Activated T-helper 17 cell treated with anti-CD3 and anti-CD28 coated beads, Interleukin-2, amount 50 U/mL, for 72 hours (primary cell): ENCODE data around the gene ANKHD1. TPM values are rescaled to one million over a fixed set of nuclear protein-coding genes. Genes with fewer than 3 reads are reported as not detected.
A peak's percentile ranks its signal among the peaks of the same experiment; 100 is the strongest.
"Not testable (repeated sequence)": the region's sequence is repeated elsewhere in the genome, so short reads cannot be mapped to it uniquely, and the experiment has no call there.

Experiments
- ATAC-seq: fragments of 150-1000 bp; cut with Tn5 transposase; replicated peaks from 2 replicates; pipeline ENCODE4 v1.10.0; 2021; ENCODE audit warnings: mild to moderate bottlenecking, moderate library complexity
- H3K27ac Mint-ChIP-seq: one replicate; pipeline ENCODE4 v1.8.0; 2022; ENCODE audit warnings: mixed read lengths
- H3K27me3 Mint-ChIP-seq: one replicate; pipeline ENCODE4 v1.8.0; 2022; ENCODE audit warnings: mixed read lengths
- H3K36me3 Mint-ChIP-seq: one replicate; pipeline ENCODE4 v1.8.0; 2022; ENCODE audit warnings: low read depth, mild to moderate bottlenecking, mixed read lengths
- H3K4me1 Mint-ChIP-seq: one replicate; pipeline ENCODE4 v1.8.0; 2022; ENCODE audit warnings: mixed read lengths
- H3K4me3 Mint-ChIP-seq: one replicate; pipeline ENCODE4 v1.8.0; 2022; ENCODE audit warnings: mild to moderate bottlenecking, mixed read lengths
- H3K9me3 Mint-ChIP-seq: one replicate; pipeline ENCODE4 v1.8.0; 2022; ENCODE audit warnings: mixed read lengths
- total RNA-seq, 2 donors: library from RNA; stranded (reverse); gene quantifications; one replicate each; pipeline ENCODE4 v1.2.3, GENCODE V29; 2022

The ANKHD1 gene
- total RNA-seq, 2 donors from 2014 or later: 94.5 to 119 TPM

GRCh38 chr5:140427726-140428125, 26.1 kb downstream of the ANKHD1 start:
- peaks cover 18% of the 10 kb centered on the region for H3K36me3 Mint-ChIP-seq
- not testable (repeated sequence) for ATAC-seq, H3K27me3 Mint-ChIP-seq, H3K27ac Mint-ChIP-seq, H3K4me3 Mint-ChIP-seq, H3K9me3 Mint-ChIP-seq
- H3K4me1 Mint-ChIP-seq: peaks cover 25% of the 10 kb centered on the region

GRCh38 chr5:140429724-140430123, 28.1 kb downstream of the ANKHD1 start:
- no peak for ATAC-seq
- H3K9me3 Mint-ChIP-seq: no peaks in the 10 kb centered on the region
- H3K36me3 Mint-ChIP-seq: peaks cover 11% of the 10 kb centered on the region
- H3K4me1 Mint-ChIP-seq: peaks cover 19% of the 10 kb centered on the region
- H3K27me3 Mint-ChIP-seq: no peaks in the 10 kb centered on the region
- no peak overlapping the region for H3K4me3 Mint-ChIP-seq
- no peak overlapping the region for H3K27ac Mint-ChIP-seq

GRCh38 chr5:140432212-140432611, 30.6 kb downstream of the ANKHD1 start:
- no peaks in the 10 kb centered on the region for H3K27me3 Mint-ChIP-seq
- peaks cover 15% of the 10 kb centered on the region for H3K4me1 Mint-ChIP-seq
- no peak overlapping the region for H3K4me3 Mint-ChIP-seq
- no peaks in the 10 kb centered on the region for H3K9me3 Mint-ChIP-seq
- H3K27ac Mint-ChIP-seq: peak overlapping the region; percentile 25
- peaks cover 34% of the 10 kb centered on the region for H3K36me3 Mint-ChIP-seq
- no peak for ATAC-seq

- Mint-ChIP-seq H3K27ac (no peak overlapping the region), H3K4me3 (no peak overlapping the region), H3K4me1 (peaks cover 15% of the 10 kb centered on the region), H3K9me3 (no peaks in the 10 kb centered on the region), H3K36me3 (peaks cover 41% of the 10 kb centered on the region), H3K27me3 (no peaks in the 10 kb centered on the region)
- no peak for ATAC-seq
Observed at GRCh38 chr5:140432916-140433315, 31.3 kb downstream of the ANKHD1 start.

- H3K36me3 Mint-ChIP-seq: peaks cover 81% of the 10 kb centered on the region
- not testable (repeated sequence) for H3K27me3 Mint-ChIP-seq, H3K4me3 Mint-ChIP-seq, H3K9me3 Mint-ChIP-seq, H3K27ac Mint-ChIP-seq, ATAC-seq, H3K4me1 Mint-ChIP-seq
Observed at GRCh38 chr5:140457368-140457767, 55.7 kb downstream of the ANKHD1 start.

- no peaks in the 10 kb centered on the region for H3K4me1 Mint-ChIP-seq
- H3K36me3 Mint-ChIP-seq: peaks cover 88% of the 10 kb centered on the region
- no peaks in the 10 kb centered on the region for H3K27me3 Mint-ChIP-seq
- no peak for ATAC-seq
- H3K27ac Mint-ChIP-seq: no peak overlapping the region
- H3K4me3 Mint-ChIP-seq: no peak overlapping the region
- H3K9me3 Mint-ChIP-seq: no peaks in the 10 kb centered on the region
Observed at GRCh38 chr5:140466981-140467742, 65.5 kb downstream of the ANKHD1 start.

- H3K9me3 Mint-ChIP-seq: no peaks in the 10 kb centered on the region
- no peak overlapping the region for H3K27ac Mint-ChIP-seq
- ATAC-seq: no peak
- H3K4me3 Mint-ChIP-seq: no peak overlapping the region
- H3K4me1 Mint-ChIP-seq: no peaks in the 10 kb centered on the region
- H3K36me3 Mint-ChIP-seq: peaks cover 81% of the 10 kb centered on the region
- H3K27me3 Mint-ChIP-seq: no peaks in the 10 kb centered on the region
Observed at GRCh38 chr5:140468188-140468587, 66.6 kb downstream of the ANKHD1 start.

- no peak for ATAC-seq
- no peaks in the 10 kb centered on the region for H3K9me3 Mint-ChIP-seq
Observed at GRCh38 chr5:140469259-140469658, 67.6 kb downstream of the ANKHD1 start.

GRCh38 chr5:140480310-140481014, 78.8 kb downstream of the ANKHD1 start:
- Mint-ChIP-seq H3K4me1 (no peaks in the 10 kb centered on the region), H3K36me3 (peaks cover 67% of the 10 kb centered on the region), H3K9me3 (no peaks in the 10 kb centered on the region), H3K27me3 (no peaks in the 10 kb centered on the region), H3K4me3 (no peak overlapping the region), H3K27ac (no peak overlapping the region)
- ATAC-seq: no peak

More at GRCh38 chr5:140469259-140469658, 67.6 kb downstream of the ANKHD1 start:
- no peaks in the 10 kb centered on the region for H3K27me3 Mint-ChIP-seq
- H3K4me1 Mint-ChIP-seq: no peaks in the 10 kb centered on the region
- peaks cover 83% of the 10 kb centered on the region for H3K36me3 Mint-ChIP-seq
- no peak overlapping the region for H3K27ac Mint-ChIP-seq
- no peak overlapping the region for H3K4me3 Mint-ChIP-seq

GRCh38 chr5:140481758-140482157, 80.1 kb downstream of the ANKHD1 start:
- no peaks in the 10 kb centered on the region for H3K4me1 Mint-ChIP-seq
- H3K27ac Mint-ChIP-seq: no peak overlapping the region
- ATAC-seq: no peak
- H3K4me3 Mint-ChIP-seq: no peak overlapping the region
- no peaks in the 10 kb centered on the region for H3K27me3 Mint-ChIP-seq
- H3K36me3 Mint-ChIP-seq: peaks cover 67% of the 10 kb centered on the region
- no peaks in the 10 kb centered on the region for H3K9me3 Mint-ChIP-seq

- no peaks in the 10 kb centered on the region for H3K9me3 Mint-ChIP-seq
- peaks cover 69% of the 10 kb centered on the region for H3K36me3 Mint-ChIP-seq
- no peak overlapping the region for H3K27ac Mint-ChIP-seq
- H3K4me1 Mint-ChIP-seq: no peaks in the 10 kb centered on the region
- no peak for ATAC-seq
- H3K4me3 Mint-ChIP-seq: no peak overlapping the region
- H3K27me3 Mint-ChIP-seq: no peaks in the 10 kb centered on the region
Observed at GRCh38 chr5:140483055-140483454, 81.4 kb downstream of the ANKHD1 start.

GRCh38 chr5:140488141-140488540, 86.5 kb downstream of the ANKHD1 start:
- not testable (repeated sequence) for H3K27ac Mint-ChIP-seq, H3K4me1 Mint-ChIP-seq, ATAC-seq, H3K4me3 Mint-ChIP-seq, H3K9me3 Mint-ChIP-seq, H3K27me3 Mint-ChIP-seq
- peaks cover 83% of the 10 kb centered on the region for H3K36me3 Mint-ChIP-seq

- no peaks in the 10 kb centered on the region for H3K27me3 Mint-ChIP-seq
- no peak overlapping the region for H3K27ac Mint-ChIP-seq
- H3K4me1 Mint-ChIP-seq: peaks cover 4% of the 10 kb centered on the region
- no peak for ATAC-seq
- no peaks in the 10 kb centered on the region for H3K9me3 Mint-ChIP-seq
- H3K36me3 Mint-ChIP-seq: peaks cover 83% of the 10 kb centered on the region
- H3K4me3 Mint-ChIP-seq: no peak overlapping the region
Observed at GRCh38 chr5:140488914-140489313, 87.3 kb downstream of the ANKHD1 start.

- Mint-ChIP-seq H3K4me1 (peaks cover 5% of the 10 kb centered on the region), H3K36me3 (peaks cover 64% of the 10 kb centered on the region), H3K4me3 (no peak overlapping the region), H3K27ac (no peak overlapping the region), H3K9me3 (no peaks in the 10 kb centered on the region), H3K27me3 (no peaks in the 10 kb centered on the region)
- no peak for ATAC-seq
Observed at GRCh38 chr5:140497897-140498296, 96.3 kb downstream of the ANKHD1 start.

GRCh38 chr5:140498591-140498990, 97.0 kb downstream of the ANKHD1 start:
- Mint-ChIP-seq H3K27me3 (no peaks in the 10 kb centered on the region), H3K36me3 (peaks cover 58% of the 10 kb centered on the region), H3K4me1 (peaks cover 5% of the 10 kb centered on the region), H3K4me3 (no peak overlapping the region), H3K9me3 (no peaks in the 10 kb centered on the region), H3K27ac (no peak overlapping the region)
- no peak for ATAC-seq
